ENCODE data around the gene SERTAD2.
A peak's percentile ranks its signal among the peaks of the same experiment; 100 is the strongest.

SERTAD2 gene

DNA sequence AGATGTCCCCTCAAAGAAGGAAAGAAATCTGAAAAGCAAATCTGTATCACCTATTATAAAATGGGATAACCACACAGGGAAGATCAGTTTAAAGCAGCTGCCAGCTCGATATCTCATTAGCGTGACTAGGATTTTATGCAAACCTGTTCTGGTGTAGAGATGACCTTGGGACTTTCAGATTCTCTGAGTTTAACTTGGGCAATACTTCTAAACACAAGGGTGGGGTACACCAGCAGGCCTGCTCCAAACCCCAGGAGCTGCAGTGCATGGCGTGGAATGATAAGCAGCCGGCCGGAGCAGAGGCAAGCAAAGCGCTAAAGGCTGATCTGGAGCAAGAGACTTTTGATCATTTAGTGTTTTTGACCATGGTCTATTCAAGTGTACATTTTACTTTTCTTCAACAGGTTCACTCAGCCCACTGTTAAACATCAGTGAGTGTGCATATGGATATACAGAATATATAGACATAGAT, 4.7 kb downstream of the SERTAD2 start:
- no peak for DNase-seq (ENCODE audit: low read depth, low spot score)

DNA sequence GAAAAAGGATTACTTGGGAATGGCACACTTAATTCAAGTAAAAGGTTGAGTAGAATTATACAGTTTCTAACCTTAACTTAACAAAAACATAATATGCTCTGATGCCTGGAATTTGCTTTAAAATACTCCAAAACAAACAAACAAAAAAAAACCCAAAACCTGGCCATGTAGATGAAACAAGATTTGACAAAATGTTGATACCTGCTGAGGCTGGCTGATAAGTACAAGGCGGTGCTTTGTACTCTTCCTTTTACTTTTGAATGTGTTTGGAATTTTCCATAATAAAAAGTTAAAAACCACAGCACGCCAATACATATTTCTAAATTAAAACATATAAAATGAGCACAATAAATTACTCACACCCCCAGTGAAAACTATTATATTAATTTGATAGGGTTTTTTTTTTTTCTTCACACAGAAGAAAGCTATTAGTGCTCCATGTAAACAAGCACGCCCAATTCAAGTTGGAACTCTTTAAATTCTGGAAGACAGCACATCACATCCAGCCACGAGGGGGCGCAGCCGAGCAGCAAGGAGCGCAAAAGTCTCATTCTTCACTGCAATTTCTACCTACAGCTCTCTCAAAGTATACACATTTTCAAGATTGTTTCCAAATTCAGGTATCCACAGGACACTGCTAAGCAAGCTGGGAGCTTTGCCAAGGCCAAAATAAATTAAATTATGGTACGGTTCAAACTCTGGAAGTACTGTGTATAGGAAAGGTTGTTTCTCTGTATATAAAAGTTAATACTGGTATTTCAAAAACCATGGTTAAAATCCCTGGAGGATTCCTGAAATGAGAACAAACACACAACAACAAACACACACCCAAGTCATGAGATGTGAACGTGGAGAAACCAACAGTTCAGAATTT, 7.5 kb downstream of the SERTAD2 start:
- DNase-seq (ENCODE audit: low read depth, low spot score): peak; percentile 87

DNA sequence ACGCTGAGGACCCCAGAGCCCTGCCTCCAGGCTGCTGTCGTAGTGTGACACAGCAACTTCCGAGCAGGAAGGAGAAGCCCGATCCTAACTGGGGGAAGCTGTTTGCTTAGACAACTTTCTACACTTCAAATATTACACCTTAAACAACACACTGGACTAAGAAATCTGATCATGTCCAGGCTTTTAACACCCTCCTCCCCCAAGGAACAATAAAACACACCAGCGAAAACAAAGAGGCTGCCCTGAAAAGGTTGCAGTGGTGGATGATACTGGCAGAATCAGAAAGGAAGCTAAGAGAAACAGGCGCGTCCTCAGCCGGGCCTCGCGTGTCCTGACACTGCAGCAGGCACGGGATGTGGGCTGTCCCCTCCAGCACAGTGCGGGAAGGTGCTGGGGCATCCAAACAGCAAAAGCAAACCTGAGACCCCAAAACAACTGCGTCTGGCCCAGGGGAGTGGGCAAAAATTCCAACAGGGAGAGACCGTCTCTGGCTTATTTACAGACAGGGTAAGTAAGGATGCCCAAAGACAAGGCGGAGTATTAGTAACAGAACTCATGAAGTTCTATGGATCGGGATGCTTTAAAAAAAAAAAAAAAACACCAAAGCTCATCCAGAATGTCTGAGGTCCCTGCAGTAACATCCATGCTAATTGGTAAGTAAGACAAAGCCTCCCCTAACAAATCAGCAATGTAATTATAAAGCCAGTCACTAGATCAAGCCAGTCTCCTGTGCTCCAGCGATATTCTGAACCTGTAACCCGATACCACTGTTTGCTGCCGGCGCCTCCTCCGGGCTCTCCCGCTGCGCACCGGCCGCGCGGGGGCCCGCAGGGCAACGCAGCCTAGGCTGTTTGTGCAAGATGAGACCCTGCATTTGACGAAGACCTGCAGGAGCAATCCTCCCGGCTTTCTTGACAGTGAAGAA, 9.0 kb downstream of the SERTAD2 start:
- peak; percentile 86 for DNase-seq (ENCODE audit: low read depth, low spot score)

DNA sequence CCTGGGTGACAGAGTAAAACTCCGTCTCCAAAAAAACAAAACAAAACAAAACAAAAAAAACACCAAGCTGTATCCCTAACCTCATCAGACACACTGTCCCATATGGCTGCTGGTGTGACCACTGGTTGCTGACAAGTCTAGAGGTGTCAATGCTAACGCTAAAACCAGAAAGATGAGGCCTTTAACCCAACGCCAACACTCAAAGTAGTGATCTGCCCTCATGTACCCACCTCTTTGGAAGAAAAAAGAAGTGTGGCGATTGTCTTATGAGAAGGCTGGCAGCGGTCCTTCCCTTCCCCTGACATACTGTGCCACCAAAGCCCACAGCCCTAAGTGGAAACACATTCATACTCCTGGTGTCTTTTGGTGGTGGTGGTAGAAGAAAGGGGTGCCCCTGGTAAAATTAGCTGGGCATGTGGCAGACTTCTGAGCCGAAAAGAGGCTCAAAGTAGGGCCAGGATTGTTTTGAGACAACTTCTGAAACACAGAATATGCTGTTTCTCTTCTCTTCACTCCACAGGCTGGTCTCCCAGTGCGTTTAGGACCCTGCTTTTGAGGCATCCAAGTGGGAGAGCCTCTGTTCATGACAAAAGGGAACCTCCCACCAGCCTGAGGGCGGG, 9.8 kb downstream of the SERTAD2 start:
- no peak for DNase-seq (ENCODE audit: low read depth, low spot score)

DNA sequence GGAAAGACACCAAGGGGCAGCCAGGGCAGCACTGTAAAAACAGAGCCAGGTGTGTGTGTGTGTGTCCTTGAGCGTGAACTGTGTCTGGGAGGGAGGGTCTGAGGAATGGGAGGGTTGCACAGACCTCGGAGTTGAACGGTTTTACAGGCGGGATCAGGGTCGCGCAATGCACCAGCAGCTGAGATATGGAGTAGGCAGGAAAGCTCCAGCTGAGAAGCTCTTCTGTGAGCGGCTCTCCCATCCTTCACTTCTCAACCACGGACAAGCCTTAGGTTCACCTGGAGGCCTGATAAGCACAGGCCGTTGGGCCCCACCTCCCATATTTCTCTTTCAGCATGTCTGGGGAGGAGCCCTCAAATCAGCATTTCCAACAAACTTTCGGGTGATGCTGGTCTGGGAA, 12.1 kb downstream of the SERTAD2 start:
- no peak for DNase-seq (ENCODE audit: low read depth, low spot score)

DNA sequence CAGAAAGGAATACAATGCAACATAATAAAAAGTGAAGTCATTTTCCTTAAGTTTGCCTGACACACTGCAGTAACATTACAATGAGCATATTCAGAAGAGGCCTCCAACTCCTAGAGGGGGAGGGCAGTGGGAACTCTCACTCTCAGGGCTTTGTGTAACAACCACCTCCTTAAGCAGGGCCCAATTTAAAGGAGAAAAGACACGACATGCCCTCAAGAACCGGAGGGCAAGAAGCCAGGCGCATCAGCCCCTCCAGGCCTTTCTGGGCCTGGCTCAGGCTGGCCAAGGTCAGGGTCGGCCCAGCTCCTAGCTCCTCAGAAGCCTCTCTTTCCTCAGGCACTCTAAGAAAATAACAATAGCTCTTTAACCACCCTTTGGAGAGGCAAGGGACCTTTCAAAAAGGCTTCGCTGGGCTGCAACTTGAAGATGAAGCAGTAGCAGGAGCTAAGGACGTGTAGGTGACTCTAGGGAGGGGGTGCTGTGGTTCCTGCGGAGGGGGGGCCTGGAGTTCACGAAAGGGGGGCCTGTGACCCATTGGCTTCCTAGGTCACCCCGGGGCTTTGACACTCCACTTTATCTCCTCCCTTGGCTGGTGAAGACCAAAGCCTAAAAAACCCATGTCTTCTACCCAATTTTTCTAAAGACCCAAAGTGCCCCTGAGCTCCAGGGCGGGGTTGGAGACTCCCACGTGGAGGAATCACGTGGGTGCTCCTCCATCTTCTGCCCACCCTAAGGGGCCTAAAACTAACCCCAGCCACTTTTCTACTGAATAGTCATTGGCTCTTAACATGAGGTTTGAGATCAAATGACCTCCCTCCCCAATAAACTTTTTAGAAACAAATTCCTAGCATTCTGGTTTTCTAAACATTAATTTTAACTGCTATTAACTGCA, 13.3 kb downstream of the SERTAD2 start:
- no peak for DNase-seq (ENCODE audit: low read depth, low spot score)

GRCh38 chr2:64639691-64640090, 14.0 kb downstream of the SERTAD2 start:
- DNase-seq (ENCODE audit: low read depth, low spot score): no peak

DNA sequence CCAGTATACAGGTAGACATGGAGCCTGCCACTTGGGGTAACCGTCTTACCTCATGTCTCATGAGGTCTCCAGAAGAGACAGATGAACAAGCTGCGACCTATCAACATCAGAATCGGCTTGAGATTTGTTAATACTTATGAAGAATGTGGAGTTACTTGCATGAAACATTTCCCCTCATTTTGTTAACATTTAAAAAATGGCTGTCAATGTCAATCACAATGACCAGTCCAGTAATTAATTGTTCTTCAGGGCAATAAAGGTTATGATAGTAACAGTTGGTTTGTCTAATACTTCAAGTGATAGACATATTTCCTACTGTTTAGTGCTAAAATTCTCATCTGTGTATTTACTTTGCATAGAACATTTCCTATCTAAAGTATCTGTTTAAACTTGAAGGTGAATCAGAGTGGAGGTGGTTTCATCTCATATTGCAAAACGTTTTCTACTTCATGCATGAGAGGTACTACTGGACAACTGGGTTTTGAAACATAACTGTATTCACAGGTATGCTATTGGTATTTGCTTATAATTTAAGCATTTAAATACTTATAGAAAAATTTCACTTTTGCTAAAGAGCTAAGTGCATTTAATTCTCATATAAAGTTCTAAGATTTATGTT, 15.1 kb downstream of the SERTAD2 start:
- DNase-seq (ENCODE audit: low read depth, low spot score): no peak

DNA sequence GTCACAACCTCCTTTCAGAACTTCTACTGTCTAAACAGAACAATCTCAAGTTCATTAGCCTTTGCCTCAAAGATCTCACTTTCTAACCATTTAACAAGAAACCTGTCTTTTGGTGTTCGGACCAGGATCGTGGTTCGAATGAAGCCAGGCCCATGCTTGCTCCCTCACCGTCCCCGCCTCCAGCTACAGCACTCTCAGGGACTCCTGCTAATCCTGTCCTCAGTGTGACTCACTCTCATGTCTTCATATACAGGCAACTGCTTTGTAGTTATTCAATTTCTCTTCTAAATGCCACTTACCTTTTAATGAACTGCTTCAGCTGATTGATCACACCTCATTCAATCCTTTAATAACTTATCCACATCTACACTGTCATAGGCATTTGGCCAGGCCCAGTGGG, 15.8 kb downstream of the SERTAD2 start:
- no peak for DNase-seq (ENCODE audit: low read depth, low spot score)

GRCh38 chr2:64637000-64637635, 16.6 kb downstream of the SERTAD2 start:
- DNase-seq (ENCODE audit: low read depth, low spot score): no peak

DNA sequence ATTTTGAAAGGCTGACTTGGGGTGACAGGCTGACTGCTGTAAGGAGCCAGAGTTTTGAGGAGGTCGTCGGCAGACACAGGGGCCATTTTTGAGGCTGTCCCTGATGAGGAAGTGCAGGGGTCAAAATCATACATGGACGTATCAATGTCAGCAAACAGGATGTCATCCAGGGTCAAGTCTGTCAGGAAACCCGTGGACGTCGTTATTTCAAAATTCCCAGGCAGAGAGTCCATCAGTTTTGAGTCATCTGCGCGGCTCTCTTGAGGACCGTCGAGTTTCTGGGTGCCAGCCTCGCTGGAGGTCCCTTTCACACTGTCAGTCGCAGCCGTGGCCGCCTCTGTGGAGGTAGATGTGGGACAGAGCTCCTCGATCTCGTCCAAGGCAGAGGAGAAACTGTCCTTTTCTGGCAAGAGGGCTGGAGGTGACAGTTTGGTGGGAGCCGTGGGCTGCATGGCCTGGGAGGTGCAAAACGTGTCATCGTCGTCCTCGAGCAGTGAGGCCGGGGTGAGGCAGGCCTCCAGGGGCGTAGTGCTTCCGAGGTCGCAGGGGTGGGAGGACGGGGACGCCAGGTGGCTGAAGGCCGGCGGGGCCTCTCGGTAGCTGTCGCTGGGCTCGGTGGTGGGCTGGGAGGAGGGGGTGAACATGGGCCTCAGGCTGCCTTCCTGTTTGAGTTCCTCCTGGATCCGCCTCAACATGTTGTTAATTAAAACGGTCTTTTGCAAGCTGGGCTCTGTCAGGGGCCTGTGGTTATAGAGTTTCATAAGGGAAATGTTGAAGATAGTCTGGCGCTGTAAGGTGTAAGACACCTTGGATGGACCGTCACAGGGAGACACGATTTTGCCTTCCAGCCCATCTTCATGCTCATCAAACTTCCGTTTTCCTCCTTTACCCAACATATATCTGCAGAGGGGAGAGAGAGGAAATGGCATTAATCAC, 17.5 kb downstream of the SERTAD2 start:
- no peak for DNase-seq (ENCODE audit: low read depth, low spot score)

DNA sequence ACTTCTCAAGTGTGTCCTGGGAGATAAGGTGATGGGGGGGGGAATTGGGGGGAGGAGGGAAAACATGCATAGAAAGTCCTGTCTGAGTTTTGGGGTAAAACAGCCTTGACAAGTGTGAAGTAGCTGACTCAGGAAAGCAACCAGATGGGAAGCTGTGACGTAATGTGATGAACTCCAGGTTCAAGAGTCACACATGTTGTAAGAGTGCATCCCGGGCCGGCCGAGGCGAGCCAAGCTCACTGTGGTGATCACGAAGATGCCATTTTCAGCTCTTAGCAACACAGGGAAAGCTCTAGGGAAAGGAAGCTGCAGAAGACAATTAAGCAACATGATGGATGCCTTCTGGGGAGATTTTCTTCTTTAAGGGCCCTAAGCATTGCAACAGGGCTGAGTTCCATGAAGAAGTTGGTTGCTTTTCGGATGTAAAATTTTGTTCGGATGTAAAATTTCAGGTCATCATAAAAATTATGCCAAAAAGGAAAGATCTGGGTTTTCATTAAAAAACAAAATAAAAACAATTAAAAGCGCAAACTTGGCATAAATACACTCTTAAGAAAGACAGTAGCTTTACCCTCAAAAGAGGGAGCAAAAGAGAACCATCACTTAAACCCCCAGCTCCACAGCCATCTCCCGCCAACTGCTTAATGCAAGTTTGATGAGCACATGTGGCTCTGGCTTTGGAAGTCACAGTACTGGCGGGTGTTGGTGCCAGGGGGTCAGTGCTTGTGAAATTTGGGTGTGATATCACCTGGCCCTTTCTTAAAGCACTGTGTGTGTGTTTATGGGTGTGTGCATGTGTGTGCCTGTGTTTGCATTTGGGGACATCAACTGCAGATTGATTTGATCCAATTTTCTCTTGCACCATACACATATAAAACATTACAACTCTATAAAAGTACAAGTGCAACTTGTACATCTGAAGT, 19.1 kb downstream of the SERTAD2 start:
- DNase-seq (ENCODE audit: low read depth, low spot score): no peak

DNA sequence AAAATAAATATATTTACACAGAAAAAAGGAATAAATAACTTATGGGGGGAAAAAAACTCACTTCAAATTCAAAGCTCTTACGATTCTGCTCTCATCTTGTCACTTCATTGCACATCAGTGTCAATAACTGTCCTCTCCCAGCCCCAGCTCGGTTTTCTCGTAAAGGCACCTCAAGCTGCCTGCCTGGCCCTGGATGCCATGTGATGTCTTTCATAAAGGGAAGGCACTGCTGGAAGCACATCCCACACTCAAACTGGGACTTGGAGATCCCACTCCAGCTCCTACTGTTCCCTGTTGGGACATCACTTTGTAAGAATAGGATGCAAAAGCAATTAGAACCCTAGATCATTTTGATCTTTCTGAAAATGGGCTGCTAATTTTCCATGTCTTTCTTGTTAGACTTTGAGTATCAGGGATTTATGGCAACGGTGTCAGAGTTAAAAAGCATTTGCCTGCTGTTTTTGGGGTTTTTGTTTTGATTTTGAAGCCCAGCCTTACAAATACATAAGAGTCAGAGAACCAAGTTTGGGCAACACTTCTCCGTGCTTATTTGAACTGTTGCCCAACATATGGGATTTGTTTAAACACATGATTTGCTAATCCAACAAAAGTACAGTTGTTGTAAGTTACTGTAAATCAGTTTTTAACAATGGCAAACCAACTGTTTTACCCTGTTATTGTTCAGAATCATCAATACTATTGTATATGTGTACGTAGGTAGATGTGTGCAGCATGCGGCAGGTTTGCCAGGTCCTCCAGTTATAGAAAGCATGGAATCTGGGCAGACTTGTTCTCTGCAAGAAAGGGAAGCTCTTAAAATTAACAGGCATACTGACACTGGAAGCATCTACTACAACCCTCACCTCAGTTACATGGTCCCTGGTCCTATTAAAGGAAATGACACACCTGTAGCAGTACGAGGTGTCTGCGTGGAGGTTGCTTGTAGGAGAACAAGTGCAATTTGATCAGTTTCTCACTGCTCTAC, 20.6 kb downstream of the SERTAD2 start:
- no peak for DNase-seq (ENCODE audit: low read depth, low spot score)

- DNase-seq (ENCODE audit: low read depth, low spot score): no peak
Measured at GRCh38 chr2:64631771-64632170, 21.9 kb downstream of the SERTAD2 start.

GRCh38 chr2:64630752-64631151, 23.0 kb downstream of the SERTAD2 start:
- DNase-seq (ENCODE audit: low read depth, low spot score): no peak

DNA sequence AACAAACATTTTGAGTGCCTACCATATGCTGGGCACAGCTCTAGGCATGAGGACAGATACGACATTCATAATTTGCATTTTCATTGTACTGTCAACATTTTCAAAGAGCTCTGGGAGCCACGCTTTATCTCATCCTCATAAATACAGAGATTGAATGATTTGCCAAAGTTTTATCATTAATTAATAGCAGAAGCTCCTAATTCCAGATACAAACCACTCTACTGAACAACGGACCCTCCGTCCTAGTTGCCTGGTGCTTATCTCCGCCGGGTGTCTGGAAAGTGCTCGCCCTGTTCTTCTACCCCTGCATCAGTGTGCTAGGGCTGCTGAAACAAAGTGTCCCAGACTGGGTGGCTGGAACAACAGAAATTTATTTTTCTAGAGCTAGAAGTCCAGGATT, 23.8 kb downstream of the SERTAD2 start:
- DNase-seq (ENCODE audit: low read depth, low spot score): no peak

- no peak for DNase-seq (ENCODE audit: low read depth, low spot score)
Measured at GRCh38 chr2:64629329-64629781, 24.4 kb downstream of the SERTAD2 start.
